DMS114 treated with DMSO at 0.1 percent for 48 hours (cell line): ENCODE data around the gene KCTD7.
A peak's percentile ranks its signal among the peaks of the same experiment; 100 is the strongest.
"Not testable (repeated sequence)": the region's sequence is repeated elsewhere in the genome, so short reads cannot be mapped to it uniquely, and the experiment has no call there.

ENCODE experiments used
- DNase-seq: peaks from one replicate; lab custom pipeline; 2025; ENCODE audit not compliant: unreplicated experiment; lab: John Stamatoyannopoulos, UW

The KCTD7 gene

GRCh38 chr7:66628361-66629221 lies at the start of gene KCTD7:
Gene KCTD7, plus strand, starts transcription at chr7:66628881. Its CDS starts 184 bp downstream, at chr7:66629065.
- peak; percentile 90 for DNase-seq

GRCh38 chr7:66580380-66580779 lies 48.3 kb upstream of the KCTD7 start:
- not testable (repeated sequence) for DNase-seq

GRCh38 chr7:66582816-66583489 lies 45.7 kb upstream of the KCTD7 start:
- not testable (repeated sequence) for DNase-seq

GRCh38 chr7:66583490-66584110 lies 45.1 kb upstream of the KCTD7 start:
- no peak for DNase-seq

GRCh38 chr7:66586181-66586580 lies 42.5 kb upstream of the KCTD7 start:
- no peak for DNase-seq

GRCh38 chr7:66588226-66588625 lies 40.5 kb upstream of the KCTD7 start:
- DNase-seq: not testable (repeated sequence)

- not testable (repeated sequence) for DNase-seq
Measured at GRCh38 chr7:66588856-66589570, 39.7 kb upstream of the KCTD7 start.

- not testable (repeated sequence) for DNase-seq
Measured at GRCh38 chr7:66590302-66591057, 38.2 kb upstream of the KCTD7 start.

GRCh38 chr7:66591058-66591798 lies 37.5 kb upstream of the KCTD7 start:
- not testable (repeated sequence) for DNase-seq

- peak; percentile 71 for DNase-seq
Measured at GRCh38 chr7:66591799-66592596, 36.7 kb upstream of the KCTD7 start.

- not testable (repeated sequence) for DNase-seq
Measured at GRCh38 chr7:66592597-66593146, 36.0 kb upstream of the KCTD7 start.

- not testable (repeated sequence) for DNase-seq
Measured at GRCh38 chr7:66594082-66594481, 34.6 kb upstream of the KCTD7 start.

GRCh38 chr7:66597461-66597860 lies 31.2 kb upstream of the KCTD7 start:
- DNase-seq: no peak

GRCh38 chr7:66602159-66602558 lies 26.5 kb upstream of the KCTD7 start:
- no peak for DNase-seq

GRCh38 chr7:66604198-66604597 lies 24.5 kb upstream of the KCTD7 start:
- DNase-seq: no peak

- not testable (repeated sequence) for DNase-seq
Measured at GRCh38 chr7:66606540-66607291, 22.0 kb upstream of the KCTD7 start.

GRCh38 chr7:66609176-66609575 lies 19.5 kb upstream of the KCTD7 start:
- no peak for DNase-seq

GRCh38 chr7:66614596-66614995 lies 14.1 kb upstream of the KCTD7 start:
- not testable (repeated sequence) for DNase-seq
